PC-9 (cell line): ENCODE measurements around the gene LAMC2.

ENCODE experiments used
- CTCF ChIP-seq: fragments of 200-600 bp; sonication (generic); conservative IDR thresholded peaks from 2 replicates; pipeline ENCODE4 v1.6.1; 2017; ENCODE audit warnings: mixed run types, antibody characterized with exemption, mild to moderate bottlenecking, moderate library complexity
- EZH2 ChIP-seq: fragments of 200-600 bp; sonication (generic); IDR thresholded peaks from 2 replicates; pipeline ENCODE4 v1.8.0; 2017; ENCODE audit warnings: antibody characterized with exemption, low read depth

GRCh38 chr1:183206538-183207122 lies 20.6 kb downstream of the LAMC2 start:
- no peak for TF ChIP-seq CTCF
- TF ChIP-seq EZH2 = no peak
